ENCODE data around the gene PHLDB2. TPM values are rescaled to one million over a fixed set of nuclear protein-coding genes. Genes with fewer than 3 reads are reported as not detected.

The PHLDB2 gene
- polyA plus RNA-seq, 2 of the 4 experiments (the other 2 are of a cell fraction): 39.5 to 50.6 TPM

DNA sequence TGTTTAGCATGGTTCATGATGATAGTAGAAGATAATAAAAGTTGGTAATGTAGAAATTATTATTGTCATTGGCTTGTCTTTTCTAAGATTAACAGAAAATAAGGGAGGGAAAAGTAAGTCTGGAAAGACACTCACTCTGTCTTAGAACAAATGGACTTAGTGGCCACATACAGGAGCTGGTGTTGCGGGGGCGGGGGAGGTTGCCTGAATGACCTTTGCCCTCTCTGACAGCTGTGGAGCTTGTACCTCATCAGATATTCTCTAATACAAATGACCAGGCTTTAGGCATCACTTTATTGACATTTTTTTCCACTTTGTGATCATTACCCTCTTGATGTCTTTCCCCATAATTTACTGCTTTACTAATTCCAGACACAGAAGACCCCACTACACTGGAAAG, 145.6 kb downstream of the PHLDB2 start:
- DNase-seq (ENCODE audit: low read depth in 1 of 2, low spot score in 1 of 2) (no peak), ATAC-seq (no peak), FAIRE-seq (no peak)
- H3K4me1 ChIP-seq: no peaks in the 10 kb centered on the region; the same call in 2 of the 3 replicates
- ChIA-PET POLR2A (no interaction called here), CTCF (interaction anchor here (1.1 to 6.6 kb wide), 4 partner anchors 10 to 93 kb away, joined by 4 to 81 read pairs (median 29); no protein-coding TSS in a partner anchor)
- TF ChIP-seq HOXB13 (CRISPR knock-in tag; IDR thresholded peaks at IDR 0.05; ENCODE audit: low read depth): no peak
- no peak for TF ChIP-seq JUNB (IDR thresholded peaks at IDR 0.05)
- no peak for TF ChIP-seq EHMT2 (IDR thresholded peaks at IDR 0.05; ENCODE audit: low read depth)
- TF ChIP-seq RARB (CRISPR knock-in tag; IDR thresholded peaks at IDR 0.05): no peak
- no peak for TF ChIP-seq HEYL (CRISPR knock-in tag; IDR thresholded peaks at IDR 0.05)
- TF ChIP-seq MAZ (IDR thresholded peaks at IDR 0.05; ENCODE audit: borderline replicate concordance, low read depth, low read length): no peak
- TF ChIP-seq KDM1A (IDR thresholded peaks at IDR 0.05; ENCODE audit: low read depth): no peak
- TF ChIP-seq HDAC2 (IDR thresholded peaks at IDR 0.05): no peak
- no peak for TF ChIP-seq ZC3H11A (IDR thresholded peaks at IDR 0.05)
- no peak for TF ChIP-seq RNF2 (IDR thresholded peaks at IDR 0.05; ENCODE audit: borderline replicate concordance, low read depth)
- no peak for TF ChIP-seq MAFK (IDR thresholded peaks at IDR 0.05; ENCODE audit: partially characterized antibody)
- TF ChIP-seq PHF8 (IDR thresholded peaks at IDR 0.05; ENCODE audit: borderline replicate concordance, low read depth): no peak
- TF ChIP-seq SMC3 (IDR thresholded peaks at IDR 0.05): no peak
- no peak for TF ChIP-seq HOXB5 (CRISPR knock-in tag; IDR thresholded peaks at IDR 0.05)
- TF ChIP-seq SREBF2 (IDR thresholded peaks at IDR 0.05): no peak
- TF ChIP-seq KDM5A (IDR thresholded peaks at IDR 0.05): no peak
- TF ChIP-seq, protein P1, sequence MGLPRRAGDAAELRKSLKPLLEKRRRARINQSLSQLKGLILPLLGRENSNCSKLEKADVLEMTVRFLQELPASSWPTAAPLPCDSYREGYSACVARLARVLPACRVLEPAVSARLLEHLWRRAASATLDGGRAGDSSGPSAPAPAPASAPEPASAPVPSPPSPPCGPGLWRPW (IDR thresholded peaks at IDR 0.05): no peak
- TF ChIP-seq, protein P2, sequence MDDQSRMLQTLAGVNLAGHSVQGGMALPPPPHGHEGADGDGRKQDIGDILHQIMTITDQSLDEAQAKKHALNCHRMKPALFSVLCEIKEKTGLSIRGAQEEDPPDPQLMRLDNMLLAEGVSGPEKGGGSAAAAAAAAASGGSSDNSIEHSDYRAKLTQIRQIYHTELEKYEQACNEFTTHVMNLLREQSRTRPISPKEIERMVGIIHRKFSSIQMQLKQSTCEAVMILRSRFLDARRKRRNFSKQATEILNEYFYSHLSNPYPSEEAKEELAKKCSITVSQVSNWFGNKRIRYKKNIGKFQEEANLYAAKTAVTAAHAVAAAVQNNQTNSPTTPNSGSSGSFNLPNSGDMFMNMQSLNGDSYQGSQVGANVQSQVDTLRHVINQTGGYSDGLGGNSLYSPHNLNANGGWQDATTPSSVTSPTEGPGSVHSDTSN (IDR thresholded peaks at IDR 0.05): no peak
- TF ChIP-seq HOXA7 (CRISPR knock-in tag; IDR thresholded peaks at IDR 0.05): no peak
- no peak for TF ChIP-seq TP53 (CRISPR knock-in tag; IDR thresholded peaks at IDR 0.05)
- no peak overlapping the region for H3K27ac ChIP-seq
- WGBS (ENCODE audit: missing lambda C conversion rate): 71% methylated on average over 2 of the region's 2 CpGs
- H3K4me3 ChIP-seq: no peak overlapping the region
- H3K9me3 ChIP-seq: no peaks in the 10 kb centered on the region
- no peak overlapping the region for H3K4me2 ChIP-seq

DNA sequence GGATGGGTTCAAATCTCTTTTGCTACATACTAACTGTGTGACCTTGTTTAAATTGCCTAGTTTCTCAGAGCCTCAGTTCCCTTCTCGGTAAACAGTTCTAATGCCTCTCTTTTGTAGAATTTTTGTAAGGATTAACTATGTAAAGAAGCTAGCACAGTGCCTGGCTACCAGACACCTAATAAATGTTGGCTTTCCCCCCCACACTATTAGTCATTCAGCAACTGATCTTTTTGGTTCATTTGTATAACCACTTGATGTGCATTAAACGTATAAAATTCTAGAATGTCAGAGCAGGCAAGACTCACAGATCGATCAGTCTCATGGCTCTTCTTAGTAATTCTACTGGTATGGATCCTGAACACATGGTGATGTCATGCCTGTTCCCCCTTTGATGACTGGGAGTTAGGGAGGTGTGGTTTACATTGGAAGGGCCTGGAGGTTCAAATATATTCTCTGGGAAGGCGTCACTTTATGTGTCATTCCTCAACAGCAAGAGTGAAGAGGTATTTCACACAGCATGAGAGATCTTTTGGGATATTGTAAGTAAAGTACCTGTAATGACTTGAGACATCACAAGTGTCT, 146.1 kb downstream of the PHLDB2 start:
- ATAC-seq (no peak), FAIRE-seq (no peak), DNase-seq (ENCODE audit: low read depth in 1 of 2, low spot score in 1 of 2) (no peak)
- Histone ChIP-seq H3K9me3 (no peaks in the 10 kb centered on the region), H3K4me2 (no peak overlapping the region), H3K4me1 (no peaks in the 10 kb centered on the region; the same call in 2 of the 3 replicates), H3K27ac (no peak overlapping the region), H3K4me3 (no peak overlapping the region)
- ChIA-PET POLR2A (no interaction called here), CTCF (interaction anchor here (0.7 to 6.6 kb wide), 3 partner anchors 10 to 35 kb away, joined by 6 to 81 read pairs (median 53); no protein-coding TSS in a partner anchor)
- WGBS (ENCODE audit: missing lambda C conversion rate): 43% methylated on average over 4 of the region's 4 CpGs
- TF ChIP-seq MAFK (IDR thresholded peaks at IDR 0.05; ENCODE audit: partially characterized antibody): no peak

DNA sequence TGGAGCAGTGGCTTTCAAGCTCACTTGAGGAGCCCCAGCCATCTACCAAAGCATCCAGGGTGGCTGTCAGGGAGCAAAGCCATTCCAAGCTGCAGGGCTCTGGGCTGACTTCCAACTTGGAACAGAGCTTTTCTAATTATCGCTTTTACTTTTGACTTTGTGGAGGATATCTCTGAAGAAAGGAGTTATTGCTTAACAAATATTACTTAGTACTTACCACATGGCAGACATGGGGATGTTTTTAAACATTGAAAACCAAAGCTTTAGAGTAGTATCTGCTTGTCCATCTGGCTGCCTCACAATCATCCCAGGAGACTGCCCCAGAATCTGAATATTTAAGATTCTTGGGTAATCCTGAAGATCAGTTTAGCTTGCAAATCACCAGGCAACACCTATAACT, 148.6 kb downstream of the PHLDB2 start:
- FAIRE-seq: no peak

More for the DNA sequence above, 148.6 kb downstream of the PHLDB2 start:
- Histone ChIP-seq H3K27ac (no peak overlapping the region), H3K9me3 (no peaks in the 10 kb centered on the region), H3K4me2 (no peak overlapping the region), H3K4me1 (0 out of 3 replicates have a peak, but pooled peaks cover 5% of the 10 kb centered on the region), H3K4me3 (no peak overlapping the region)
- CTCF ChIA-PET: interaction anchor here (1.5 to 2.6 kb wide), 5 partner anchors 9 to 430 kb away, joined by 3 to 13 read pairs (median 8); no protein-coding TSS in a partner anchor
- ATAC-seq: no peak
- DNase-seq (ENCODE audit: low read depth in 1 of 2, low spot score in 1 of 2): no peak
- TF ChIP-seq HOXB5 (CRISPR knock-in tag; IDR thresholded peaks at IDR 0.05) (no peak), KDM5A (IDR thresholded peaks at IDR 0.05) (no peak), ZC3H11A (IDR thresholded peaks at IDR 0.05) (no peak), ZFP36 (IDR thresholded peaks at IDR 0.05; ENCODE audit: borderline replicate concordance, partially characterized antibody) (no peak), NFE2L2 (conservative IDR thresholded peaks at IDR 0.05; ENCODE audit: low read length) (no peak), CBX2 (IDR thresholded peaks at IDR 0.05; ENCODE audit: borderline replicate concordance, low read depth) (no peak), TP53 (CRISPR knock-in tag; IDR thresholded peaks at IDR 0.05) (no peak), HOXB13 (CRISPR knock-in tag; IDR thresholded peaks at IDR 0.05; ENCODE audit: low read depth) (no peak), RNF2 (IDR thresholded peaks at IDR 0.05; ENCODE audit: borderline replicate concordance, low read depth) (no peak)
- WGBS (ENCODE audit: missing lambda C conversion rate): 95% methylated on average over 1 of the region's 1 CpG
- POLR2A ChIA-PET: no interaction called here
